Right lobe of liver (tissue), 6 donors: ENCODE results near the gene VCPKMT. TPM values are rescaled to one million over a fixed set of nuclear protein-coding genes. Genes with fewer than 3 reads are reported as not detected.

Experiments used
- ATAC-seq, 4 donors: fragments of 200-7000 bp; cut with Tn5 transposase; one replicate each; pipeline ENCODE4 v1.9.1; 2020; ENCODE audit warnings: mild to moderate bottlenecking in 4 of 4, moderate library complexity in 4 of 4
- DNase-seq, 3 donors: peaks; one replicate each; pipeline ENCODE4 v3.0.0-alpha.2; 2020
- H3K27ac ChIP-seq, 3 donors: fragments of 200-600 bp; one replicate each; pipeline ENCODE4 v1.8.0; 2022
- H3K27me3 ChIP-seq, 2 donors: fragments of 200-600 bp; one replicate each; pipeline ENCODE4 v1.8.0; 2022
- H3K36me3 ChIP-seq, 4 donors: fragments of 200-600 bp; sonication (generic) in 1 of 4; one replicate each; pipeline versions ENCODE4 v1.5.1 to v1.8.0; 2017 to 2022; ENCODE audit warnings: control low read depth in 1 of 4
- H3K4me1 ChIP-seq, 4 donors: fragments of 200-600 bp; sonication (generic) in 1 of 4; one replicate each; pipeline versions ENCODE4 v1.5.1 to v1.8.0; 2017 to 2022; ENCODE audit warnings: control low read depth in 1 of 4
- H3K4me3 ChIP-seq, 3 donors: fragments of 200-600 bp; one replicate each; pipeline ENCODE4 v1.8.0; 2022
- H3K9me3 ChIP-seq, 4 donors: fragments of 200-600 bp; sonication (generic) in 1 of 4; one replicate each; pipeline versions ENCODE4 v1.5.1 to v1.8.0; 2017 to 2022; ENCODE audit warnings: control low read depth in 1 of 4
- CTCF ChIP-seq, 4 donors: fragments of 200-600 bp in 3 of 4; fragments of 450-650 bp in 1 of 4; IDR thresholded peaks; one replicate each; pipeline versions ENCODE4 v1.5.1 to v1.8.0; 2016 to 2022; ENCODE audit warnings: antibody characterized with exemption in 4 of 4, mild to moderate bottlenecking in 2 of 4
- POLR2A ChIP-seq: fragments of 450-650 bp; IDR thresholded peaks from one replicate; pipeline ENCODE4 v1.6.1; 2017; ENCODE audit warnings: antibody characterized with exemption, mild to moderate bottlenecking
- WGBS: methylation state at CpG from one replicate; pipeline ENCODE4 v1.1.6; 2018; ENCODE audit warnings: low coverage, low lambda C conversion rate; ENCODE audit not compliant: insufficient coverage; ENCODE audit errors: missing lambda C conversion rate; 5-methylcytosine and 5-hydroxymethylcytosine counted together
- intact Hi-C, 2 donors: fragments of 100-400 bp; cut with DNase I; formaldehyde crosslinking; loops; one replicate each; pipeline versions ENCODE4 v1.11.2 to v1.14.1; 2022
- total RNA-seq, 6 experiments: library from RNA; depleted of rRNA in 2 of 6; stranded (reverse); fragments of >200 nt in 2 of 6; fragmentation: NEBNext Ultra II Directional in 3 of 6; extraction: Animal tissue kit (Norgen Biotek cat#: 25700) in 3 of 6; gene quantifications; one replicate each; pipeline versions ENCODE4 v1.1.0 to v1.2.4, GENCODE V29; 2016 to 2023
- donor health status: DM: no; HTN: yes; CAD: no.
- donor health status: DM: no; HTN: no; CAD: no.
- donor health status: DM: no; HTN: no; CAD: no.
- donor health status: DM: no; HTN: yes; CAD: no.
- donor health status: DM: no; HTN: yes; CAD: no.

VCPKMT gene
- total RNA-seq, 6 experiments from 2014 or later, result 1.4 to 3.8 (median 3.3) TPM

DNA sequence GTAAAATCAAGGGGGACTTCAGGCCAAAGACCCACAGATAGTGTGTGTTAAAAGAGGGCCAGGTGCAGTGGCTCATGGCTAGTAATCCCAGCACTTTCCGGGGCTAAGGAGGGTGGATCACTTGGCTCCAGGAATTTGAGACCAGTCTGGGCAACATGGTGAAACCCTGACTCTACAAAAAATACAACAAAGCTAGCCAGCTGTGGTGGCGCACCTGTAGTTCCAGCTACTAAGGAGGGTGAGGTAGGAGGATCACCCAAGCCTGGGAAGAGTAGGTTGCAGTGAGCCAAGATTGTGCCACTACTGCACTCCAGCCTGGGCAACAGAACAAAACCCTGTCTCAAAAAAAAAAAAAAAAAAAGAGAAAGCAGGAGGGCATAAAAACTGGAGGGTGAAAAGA is 8.5 kb downstream of the VCPKMT start:
- peak in 1 of 4 donors; percentile 18 for ATAC-seq
- Histone ChIP-seq H3K27ac (no peak overlapping the region), H3K9me3 (no peaks in the 10 kb centered on the region), H3K4me3 (no peak overlapping the region), H3K4me1 (peaks cover 0 to 4% (median 0%) of the 10 kb centered on the region in 4 donors), H3K36me3 (peaks cover 0 to 42% (median 2%) of the 10 kb centered on the region in 4 donors), H3K27me3 (no peaks in the 10 kb centered on the region)
- 62% methylated on average over 2 of the region's 2 CpGs for WGBS
- no peak for DNase-seq
- TF ChIP-seq POLR2A (no peak), CTCF (IDR thresholded peaks at IDR 0.05) (no peak)
- intact Hi-C loops, result loop anchor here (5.0 to 10.0 kb wide), 2 partner anchors 241 to 243 kb away; no protein-coding TSS in a partner anchor

DNA sequence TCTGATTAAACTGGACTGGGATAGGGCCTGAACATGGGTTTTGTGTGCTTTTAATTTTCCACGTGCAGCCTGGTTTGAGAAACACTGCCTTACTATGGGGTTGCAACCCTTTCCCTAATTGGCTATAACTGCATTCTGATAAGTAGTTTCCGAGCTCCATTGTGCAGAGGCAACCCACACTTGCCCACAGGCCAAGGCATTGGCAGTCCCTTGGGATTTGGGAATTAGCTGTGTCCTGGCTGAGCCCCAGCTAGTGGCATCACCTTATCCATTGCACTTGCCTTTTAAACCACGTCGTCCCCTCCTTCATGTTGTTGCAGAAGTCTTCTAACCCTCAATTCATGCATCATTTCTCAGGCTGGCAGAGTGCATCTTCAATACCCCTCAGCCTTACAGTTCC is 10.2 kb downstream of the VCPKMT start:
- no peak for DNase-seq
- TF ChIP-seq CTCF (IDR thresholded peaks at IDR 0.05), result no peak
- TF ChIP-seq POLR2A, result no peak
- H3K27ac ChIP-seq, result no peak overlapping the region
- H3K27me3 ChIP-seq, result no peaks in the 10 kb centered on the region
- intact Hi-C loops, result loop anchor here (5.0 to 10.0 kb wide), 2 partner anchors 239 to 241 kb away; no protein-coding TSS in a partner anchor
- H3K4me3 ChIP-seq, result no peak overlapping the region
- peaks cover 0 to 5% (median under 1%) of the 10 kb centered on the region in 4 donors for H3K4me1 ChIP-seq
- peaks cover 0 to 27% (median 0%) of the 10 kb centered on the region in 4 donors for H3K36me3 ChIP-seq
- 52% methylated on average over 4 of the region's 4 CpGs for WGBS
- peak in 1 of 4 donors; percentile 19 for ATAC-seq
- H3K9me3 ChIP-seq, result no peaks in the 10 kb centered on the region

DNA sequence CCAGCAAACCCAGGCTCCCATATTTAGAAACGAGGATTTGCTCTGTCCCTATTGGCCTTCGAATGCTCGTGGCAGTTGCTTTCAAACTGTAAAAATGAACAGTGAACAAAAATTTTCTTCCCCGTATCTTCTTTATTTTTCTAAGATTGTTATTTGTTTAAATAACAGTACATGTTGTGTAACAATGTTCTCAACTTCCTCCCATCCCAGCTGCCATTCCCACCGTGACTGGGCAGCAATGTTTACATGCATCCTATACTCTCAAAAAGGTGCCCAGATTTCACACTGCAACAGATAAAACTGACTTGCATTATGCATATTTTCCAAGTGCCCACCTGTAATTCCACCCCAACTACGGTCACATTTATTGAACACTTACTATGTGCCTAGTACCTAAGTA is 12.8 kb downstream of the VCPKMT start:
- TF ChIP-seq CTCF (IDR thresholded peaks at IDR 0.05) (no peak), POLR2A (no peak)
- H3K27me3 ChIP-seq, result no peaks in the 10 kb centered on the region
- H3K4me1 ChIP-seq, result peaks cover 0 to 11% (median 2%) of the 10 kb centered on the region in 4 donors
- peaks cover 0 to 4% (median 0%) of the 10 kb centered on the region in 4 donors for H3K36me3 ChIP-seq
- H3K27ac ChIP-seq, result no peak overlapping the region
- intact Hi-C loops, result loop anchor here in 1 of 2 donors (10.0 kb wide), 1 partner anchor 239 kb away; no protein-coding TSS in a partner anchor
- no peaks in the 10 kb centered on the region for H3K9me3 ChIP-seq
- 81% methylated on average over 6 of the region's 6 CpGs for WGBS
- no peak overlapping the region for H3K4me3 ChIP-seq
- no peak for DNase-seq
- no peak for ATAC-seq

DNA sequence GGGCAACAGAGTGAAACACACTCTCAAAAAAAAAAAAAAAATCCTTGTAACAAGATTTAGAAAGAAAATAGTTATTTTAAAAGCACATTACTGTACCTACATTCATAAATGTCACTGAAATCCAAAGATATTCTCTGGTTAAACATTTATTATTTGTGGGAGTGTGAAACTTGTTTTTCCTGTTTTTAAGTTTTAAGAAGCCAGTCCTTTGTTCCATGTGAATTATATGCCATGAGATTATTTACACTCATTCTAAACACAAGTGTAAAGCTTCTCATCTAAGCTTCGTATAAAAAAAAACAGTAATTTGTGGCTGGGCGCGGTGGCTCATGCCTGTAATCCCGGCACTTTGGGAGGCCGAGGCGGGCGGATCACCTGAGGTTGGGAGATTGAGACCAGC is 15.0 kb downstream of the VCPKMT start:
- TF ChIP-seq CTCF (IDR thresholded peaks at IDR 0.05), result no peak
- TF ChIP-seq POLR2A, result no peak
- intact Hi-C loops, result loop anchor here in 1 of 2 donors (10.0 kb wide), 1 partner anchor 237 kb away; no protein-coding TSS in a partner anchor
- H3K4me1 ChIP-seq, result peaks cover 0 to 11% (median 2%) of the 10 kb centered on the region in 4 donors
- no peak overlapping the region for H3K4me3 ChIP-seq
- H3K27me3 ChIP-seq, result no peaks in the 10 kb centered on the region
- H3K27ac ChIP-seq, result no peak overlapping the region
- H3K9me3 ChIP-seq, result no peaks in the 10 kb centered on the region
- H3K36me3 ChIP-seq, result no peaks in the 10 kb centered on the region
- ATAC-seq, result no peak
- 92% methylated on average over 6 of the region's 7 CpGs for WGBS
- no peak for DNase-seq
